ENCODE measurements around the gene GIT2. TPM values are rescaled to one million over a fixed set of nuclear protein-coding genes. Genes with fewer than 3 reads are reported as not detected.

The GIT2 gene
- total RNA-seq, 1 experiment from 2014 or later, result 56.0 TPM

- Mint-ChIP-seq H3K36me3 (ENCODE audit: insufficient read depth, unreplicated experiment) (peaks cover 8% of the 10 kb centered on the region), H3K9me3 (ENCODE audit: low read depth, unreplicated experiment) (no peaks in the 10 kb centered on the region), H3K4me1 (ENCODE audit: low read depth, unreplicated experiment) (no peaks in the 10 kb centered on the region), H3K27me3 (ENCODE audit: unreplicated experiment) (no peaks in the 10 kb centered on the region), H3K4me3 (ENCODE audit: low read depth, unreplicated experiment) (no peak overlapping the region), H3K27ac (ENCODE audit: unreplicated experiment) (no peak overlapping the region)
- DNase-seq, result no peak
- no peak for TF ChIP-seq CTCF (IDR thresholded peaks at IDR 0.05; ENCODE audit: unreplicated experiment)
- intact Hi-C loops (cut with micrococcal nuclease; ENCODE audit: unreplicated experiment), result no loop called here
- BruUV-seq (replicated peaks), result no TSS peak
- CTCF ChIA-PET, result no interaction called here
Measured at GRCh38 chr12:109962398-109962797, 33.8 kb downstream of the GIT2 start.

GRCh38 chr12:109961612-109962011 is 34.6 kb downstream of the GIT2 start:
- Mint-ChIP-seq H3K4me3 (ENCODE audit: low read depth, unreplicated experiment) (no peak overlapping the region), H3K9me3 (ENCODE audit: low read depth, unreplicated experiment) (no peaks in the 10 kb centered on the region), H3K27me3 (ENCODE audit: unreplicated experiment) (no peaks in the 10 kb centered on the region), H3K36me3 (ENCODE audit: insufficient read depth, unreplicated experiment) (peaks cover 8% of the 10 kb centered on the region), H3K4me1 (ENCODE audit: low read depth, unreplicated experiment) (no peaks in the 10 kb centered on the region), H3K27ac (ENCODE audit: unreplicated experiment) (no peak overlapping the region)
- CTCF ChIA-PET, result no interaction called here
- intact Hi-C loops (cut with micrococcal nuclease; ENCODE audit: unreplicated experiment), result no loop called here
- no peak for TF ChIP-seq CTCF (IDR thresholded peaks at IDR 0.05; ENCODE audit: unreplicated experiment)
- no peak for DNase-seq
- BruUV-seq (replicated peaks), result no TSS peak

- Mint-ChIP-seq H3K9me3 (ENCODE audit: low read depth, unreplicated experiment) (no peaks in the 10 kb centered on the region), H3K27me3 (ENCODE audit: unreplicated experiment) (no peaks in the 10 kb centered on the region), H3K36me3 (ENCODE audit: insufficient read depth, unreplicated experiment) (peaks cover 8% of the 10 kb centered on the region), H3K4me1 (ENCODE audit: low read depth, unreplicated experiment) (no peaks in the 10 kb centered on the region), H3K27ac (ENCODE audit: unreplicated experiment) (no peak overlapping the region), H3K4me3 (ENCODE audit: low read depth, unreplicated experiment) (no peak overlapping the region)
- BruUV-seq (replicated peaks), result no TSS peak
- DNase-seq, result no peak
- intact Hi-C loops (cut with micrococcal nuclease; ENCODE audit: unreplicated experiment), result no loop called here
- CTCF ChIA-PET, result no interaction called here
- TF ChIP-seq CTCF (IDR thresholded peaks at IDR 0.05; ENCODE audit: unreplicated experiment), result no peak
Measured at GRCh38 chr12:109961201-109961600, 35.0 kb downstream of the GIT2 start.

GRCh38 chr12:109959411-109960093 is 36.6 kb downstream of the GIT2 start:
- no peak overlapping the region for H3K27ac Mint-ChIP-seq (ENCODE audit: unreplicated experiment)
- H3K36me3 Mint-ChIP-seq (ENCODE audit: insufficient read depth, unreplicated experiment), result peaks cover 8% of the 10 kb centered on the region
- no peaks in the 10 kb centered on the region for H3K27me3 Mint-ChIP-seq (ENCODE audit: unreplicated experiment)

More at GRCh38 chr12:109959411-109960093, 36.6 kb downstream of the GIT2 start:
- CTCF ChIA-PET, result no interaction called here
- intact Hi-C loops (cut with micrococcal nuclease; ENCODE audit: unreplicated experiment), result no loop called here
- H3K9me3 Mint-ChIP-seq (ENCODE audit: low read depth, unreplicated experiment), result no peaks in the 10 kb centered on the region
- no peaks in the 10 kb centered on the region for H3K4me1 Mint-ChIP-seq (ENCODE audit: low read depth, unreplicated experiment)
- no peak for DNase-seq
- TF ChIP-seq CTCF (IDR thresholded peaks at IDR 0.05; ENCODE audit: unreplicated experiment), result no peak
- H3K4me3 Mint-ChIP-seq (ENCODE audit: low read depth, unreplicated experiment), result no peak overlapping the region
- BruUV-seq (replicated peaks), result no TSS peak

Data from Calu3 (cell line).